ENCODE results near the gene PRAMEF8.
"Not testable (repeated sequence)": the region's sequence is repeated elsewhere in the genome, so short reads cannot be mapped to it uniquely, and the experiment has no call there.

Gene PRAMEF8

GRCh38 chr1:13285037-13285436 is at the start of gene PRAMEF8:
PRAMEF8 (minus strand) TSS chr1:13285137; CDS start chr1:13284091, 1,046 bp downstream.
- DNase-seq (ENCODE audit: low spot score) = not testable (repeated sequence)

DNA sequence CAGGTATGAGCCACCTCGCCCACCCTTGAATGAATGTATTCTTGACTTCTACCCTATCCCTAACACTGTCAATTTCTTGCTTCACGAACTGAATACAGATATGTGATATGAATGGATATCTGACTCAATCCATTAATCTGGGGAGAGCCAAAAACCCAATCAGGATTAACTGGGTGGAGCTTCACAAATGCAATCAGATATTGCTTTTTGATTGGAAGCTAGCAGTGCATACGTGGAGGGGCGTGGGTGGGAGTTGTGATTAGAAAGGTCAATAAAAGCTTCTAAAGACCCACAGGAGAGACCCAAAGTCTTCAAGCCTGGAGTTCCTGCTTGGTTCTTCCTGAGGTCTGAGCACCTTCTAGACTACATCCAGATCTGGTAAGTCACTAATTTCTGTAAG is 30.3 kb upstream of the PRAMEF8 start, which contains the start of gene PRAMEF15:
PRAMEF15 (plus strand) TSS at position 301 of the 400 bp plus-strand sequence. CDS start 2,827 bp downstream, outside the sequence.
- DNase-seq (ENCODE audit: low spot score) = not testable (repeated sequence)

DNA sequence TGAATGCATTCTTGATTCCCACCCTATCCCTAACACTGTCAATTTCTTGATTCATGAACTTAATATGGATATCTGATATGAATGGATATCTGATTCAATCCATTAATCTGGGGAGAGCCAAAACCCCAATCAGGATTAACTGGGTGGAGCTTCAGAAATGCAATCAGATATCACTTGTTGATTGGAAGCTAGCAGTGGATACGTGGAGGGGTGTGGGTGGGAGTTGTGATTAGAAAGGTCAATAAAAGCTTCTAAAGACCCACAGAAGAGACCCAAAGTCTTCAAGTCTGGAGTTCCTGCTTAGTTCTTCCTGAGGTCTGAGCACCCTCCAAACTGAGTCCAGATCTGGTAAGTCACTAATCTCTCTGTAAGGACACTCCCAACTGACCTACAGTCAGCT is 18.3 kb upstream of the PRAMEF8 start, which contains the start of gene PRAMEF33:
PRAMEF33 (plus strand) TSS at position 301 of the 400 bp plus-strand sequence. CDS start 2,416 bp downstream, outside the sequence.
- DNase-seq (ENCODE audit: low spot score) = not testable (repeated sequence)

DNA sequence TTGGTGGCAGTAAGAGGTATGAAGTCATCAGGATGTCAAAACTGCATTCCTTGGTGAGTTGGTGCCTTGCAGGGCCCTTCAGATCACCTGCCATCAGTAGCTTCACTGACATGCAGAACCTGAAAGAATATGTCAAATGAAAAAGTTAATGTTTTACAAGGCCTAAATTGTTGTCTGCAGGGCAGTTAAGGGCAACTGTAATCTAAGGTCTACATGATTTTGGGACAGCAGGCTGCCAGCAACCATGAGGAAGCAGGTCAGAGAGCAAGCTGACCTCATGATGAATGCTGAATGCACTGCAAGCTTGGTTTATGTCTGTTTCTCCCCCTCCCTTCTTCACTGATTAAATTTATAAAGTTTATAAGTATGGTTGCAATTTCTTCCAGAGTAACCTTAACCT is 17.3 kb upstream of the PRAMEF8 start:
- DNase-seq (ENCODE audit: low spot score) = not testable (repeated sequence)

DNA sequence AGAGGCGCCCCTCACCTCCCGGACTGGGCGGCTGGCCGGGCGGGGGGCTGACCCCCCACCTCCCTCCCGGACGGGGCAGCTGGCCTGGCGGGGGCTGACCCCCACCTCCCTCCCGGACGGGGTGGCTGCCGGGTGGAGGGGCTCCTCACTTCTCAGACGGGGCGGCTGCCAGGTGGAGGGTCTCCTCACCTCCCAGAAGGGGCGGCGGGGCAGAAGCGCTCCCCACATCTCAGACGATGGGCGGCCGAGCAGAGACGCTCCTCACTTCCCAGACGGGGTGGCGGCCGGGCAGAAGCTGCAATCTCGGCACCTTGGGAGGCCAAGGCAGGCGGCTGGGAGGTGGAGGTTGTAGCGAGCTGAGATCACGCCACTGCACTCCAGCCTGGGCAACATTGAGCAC is 13.8 kb upstream of the PRAMEF8 start:
- DNase-seq (ENCODE audit: low spot score) = not testable (repeated sequence)

GRCh38 chr1:13297216-13297931 is 12.4 kb upstream of the PRAMEF8 start:
- DNase-seq (ENCODE audit: low spot score) = not testable (repeated sequence)

GRCh38 chr1:13289030-13289429 is 4.1 kb upstream of the PRAMEF8 start:
- not testable (repeated sequence) for DNase-seq (ENCODE audit: low spot score)

DNA sequence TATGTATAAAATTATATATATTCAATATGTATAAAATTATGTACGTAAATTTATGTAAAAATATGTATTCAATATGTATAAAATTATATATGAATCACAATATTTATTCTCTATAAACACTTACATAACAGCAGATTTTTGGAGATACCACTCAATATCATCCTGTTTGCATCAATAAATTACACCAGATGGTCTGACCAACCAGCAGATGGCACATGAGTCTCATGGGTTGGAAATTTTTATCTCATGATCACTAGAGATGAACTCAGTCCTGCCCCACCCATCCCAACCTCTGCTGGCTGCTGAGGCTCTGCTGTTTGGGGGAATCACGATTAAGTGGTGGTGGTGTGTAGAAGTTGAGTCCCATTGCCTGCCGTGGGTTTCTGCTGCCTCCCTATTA is 5.3 kb downstream of the PRAMEF8 start:
- not testable (repeated sequence) for DNase-seq (ENCODE audit: low spot score)

- DNase-seq (ENCODE audit: low spot score) = not testable (repeated sequence)
These were observed 7.9 kb downstream of the PRAMEF8 start for GRCh38 chr1:13277016-13277415.

- DNase-seq (ENCODE audit: low spot score) = not testable (repeated sequence)
These were observed 19.8 kb downstream of the PRAMEF8 start for GRCh38 chr1:13265124-13265523.

DNA sequence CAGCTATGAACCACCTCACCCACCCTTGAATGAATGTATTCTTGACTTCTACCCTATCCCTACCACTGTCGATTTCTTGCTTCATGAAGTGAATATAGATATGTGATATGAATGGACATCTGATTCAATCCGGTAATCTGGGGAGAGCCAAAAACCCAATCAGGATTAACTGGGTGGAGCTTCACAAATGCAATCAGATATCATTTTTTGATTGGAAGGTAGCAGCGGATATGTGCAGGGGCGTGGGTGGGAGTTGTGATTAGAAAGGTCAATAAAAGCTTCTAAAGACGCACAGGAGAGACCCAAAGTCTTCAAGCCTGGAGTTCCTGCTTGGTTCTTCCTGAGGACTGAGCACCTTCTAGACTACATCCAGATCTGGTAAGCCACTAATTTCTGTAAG is 31.0 kb downstream of the PRAMEF8 start, which contains the start of gene PRAMEF5:
PRAMEF5 (plus strand) TSS at position 301 of the 400 bp plus-strand sequence. CDS start 5,071 bp downstream, outside the sequence.
- not testable (repeated sequence) for DNase-seq (ENCODE audit: low spot score)

DNA sequence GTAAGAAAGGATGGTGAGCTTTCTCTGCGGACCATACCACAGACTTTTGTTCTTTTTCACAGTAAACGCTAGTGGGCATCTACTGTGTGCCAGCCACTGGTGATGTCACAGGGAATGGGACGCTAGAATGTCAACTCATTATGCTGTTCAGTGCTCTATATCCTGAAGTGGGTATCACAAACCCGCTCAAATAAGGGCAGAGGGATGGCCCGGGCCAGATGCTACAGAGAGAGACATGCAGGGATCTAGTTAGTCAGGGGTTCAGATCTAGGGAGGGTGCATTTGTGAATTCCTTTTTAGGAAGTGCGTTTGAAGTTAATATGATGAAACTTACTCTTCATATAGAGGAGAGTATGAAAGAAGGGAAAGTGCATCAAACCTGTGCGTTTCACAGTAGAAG is 37.8 kb downstream of the PRAMEF8 start:
- not testable (repeated sequence) for DNase-seq (ENCODE audit: low spot score)

DNA sequence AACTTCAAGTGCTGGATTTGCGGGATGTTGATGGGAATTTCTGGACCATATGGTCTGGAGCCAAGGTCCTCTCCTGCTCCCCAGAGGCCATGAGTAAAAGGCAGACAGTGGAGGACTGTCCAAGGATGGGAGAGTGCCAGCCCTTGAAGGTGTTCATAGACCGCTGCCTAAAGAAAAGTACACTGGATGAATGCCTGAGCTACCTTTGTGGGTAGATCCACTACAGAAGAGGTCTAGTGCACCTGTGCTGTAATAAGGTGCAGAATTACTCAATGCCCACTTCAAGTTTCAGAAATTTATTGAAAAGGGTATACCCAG is 38.4 kb downstream of the PRAMEF8 start:
- DNase-seq (ENCODE audit: low spot score) = not testable (repeated sequence)

- DNase-seq (ENCODE audit: low spot score) = not testable (repeated sequence)
These were observed 38.9 kb downstream of the PRAMEF8 start for GRCh38 chr1:13245841-13246553.

DNA sequence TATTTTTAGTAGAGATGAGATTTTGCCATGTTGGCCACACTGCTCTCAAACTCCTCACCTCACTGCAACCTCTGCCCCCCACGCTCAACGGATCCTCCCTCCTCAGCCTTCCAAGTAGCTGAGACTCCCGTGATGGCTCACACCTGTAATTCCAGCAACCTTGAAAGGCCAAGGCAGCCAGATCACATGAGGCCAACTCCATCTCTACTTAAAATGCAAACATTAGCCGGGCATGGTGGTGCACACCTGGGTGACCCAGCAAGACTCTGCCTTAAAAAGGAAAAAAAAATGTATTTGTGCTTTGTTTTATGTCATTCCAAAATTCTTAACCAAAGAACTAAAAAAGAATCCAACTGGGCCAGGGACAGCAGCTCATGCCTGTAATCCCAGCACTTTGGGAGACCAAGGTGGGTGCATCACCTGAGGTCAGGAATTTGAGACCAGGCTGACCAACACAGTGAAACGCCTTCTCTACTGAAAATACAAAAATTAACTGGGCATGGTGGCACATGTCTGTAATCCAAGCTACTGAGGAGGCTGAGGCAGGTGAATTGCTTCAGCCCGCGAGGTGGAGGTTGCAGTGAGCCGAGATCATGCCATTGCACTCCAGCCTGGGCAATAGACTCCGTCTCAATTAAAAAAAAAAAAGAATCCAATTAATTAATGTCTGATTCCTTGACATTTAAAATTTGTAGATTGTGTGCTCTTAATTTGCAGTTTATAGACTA is 41.2 kb downstream of the PRAMEF8 start:
- DNase-seq (ENCODE audit: low spot score) = not testable (repeated sequence)

DNA sequence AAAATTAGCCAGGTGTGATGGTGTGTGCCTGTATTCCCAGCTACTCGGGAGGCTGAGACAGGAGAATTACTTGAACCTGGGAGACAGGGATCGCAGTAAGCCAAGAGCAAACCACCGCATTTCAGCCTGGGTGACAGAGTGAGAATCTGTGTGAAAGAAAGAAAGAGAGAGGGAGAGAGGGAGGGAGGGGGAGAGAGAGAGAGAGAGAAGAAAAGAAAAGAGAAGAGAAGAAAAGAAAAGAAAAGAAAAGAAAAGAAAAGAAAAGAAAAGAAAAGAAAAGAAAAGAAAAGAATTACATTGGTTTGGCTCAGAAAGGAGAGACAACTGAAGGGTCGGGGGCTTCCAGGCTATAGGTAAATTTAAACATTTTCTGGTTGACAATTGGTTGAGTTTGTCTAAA is 45.3 kb downstream of the PRAMEF8 start:
- not testable (repeated sequence) for DNase-seq (ENCODE audit: low spot score)

DNA sequence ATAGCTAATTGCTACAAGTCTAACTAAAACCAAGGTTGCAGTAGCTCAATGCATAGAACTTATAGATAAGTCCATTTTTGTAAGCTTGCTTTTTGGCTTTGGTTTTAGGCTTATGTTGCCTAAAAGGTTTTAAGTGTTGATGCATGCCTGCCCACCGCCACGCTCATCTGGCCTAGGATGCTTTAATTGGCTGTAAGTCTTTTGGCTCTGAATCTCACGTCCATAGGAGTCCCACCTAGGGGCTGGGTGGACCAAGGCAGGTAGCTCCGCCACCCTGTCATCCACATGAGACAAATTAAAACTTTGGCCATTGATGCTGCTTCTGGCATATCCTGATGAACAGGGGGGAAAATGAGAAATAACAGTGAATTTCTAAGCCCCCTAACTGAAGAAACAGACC is 47.4 kb downstream of the PRAMEF8 start:
- DNase-seq (ENCODE audit: low spot score) = not testable (repeated sequence)

DNA sequence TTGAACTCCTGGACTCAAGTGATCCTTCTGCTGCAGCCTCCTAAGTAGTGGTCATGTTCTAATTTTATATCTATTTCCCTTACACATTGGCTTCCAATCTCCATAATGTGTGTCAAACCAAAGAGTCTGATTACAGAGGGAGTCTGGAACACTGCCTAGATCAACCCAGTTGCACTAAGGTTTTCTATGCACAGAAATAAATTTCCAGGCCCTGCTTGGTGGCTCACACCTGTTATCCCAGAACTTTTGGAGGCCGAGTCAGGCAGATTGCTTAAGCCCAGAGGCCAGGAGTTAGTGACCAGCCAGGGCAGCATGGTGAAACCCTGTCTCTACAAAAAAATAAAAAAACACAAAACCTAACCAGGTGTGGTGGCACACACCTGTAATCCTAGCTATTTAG is 50.9 kb downstream of the PRAMEF8 start:
- DNase-seq (ENCODE audit: low spot score) = not testable (repeated sequence)

- DNase-seq (ENCODE audit: low spot score) = not testable (repeated sequence)
These were observed 52.9 kb downstream of the PRAMEF8 start for GRCh38 chr1:13232056-13232455.

Measured in GM03348 (cell line).